DND-41 (cell line): Measurements from ENCODE around the gene SPACA4.

ENCODE experiments used
- CTCF ChIP-seq: IDR thresholded peaks from 2 replicates; pipeline ENCODE4 v1.5.1; 2012; ENCODE audit warnings: borderline replicate concordance, low read length, moderate library complexity, mild to moderate bottlenecking; ENCODE audit not compliant: poor library complexity, severe bottlenecking; ENCODE audit errors: extremely low read depth
- EZH2 ChIP-seq: IDR thresholded peaks from 3 replicates; pipeline ENCODE4 v1.6.1; 2012; ENCODE audit warnings: borderline replicate concordance, low read depth, mild to moderate bottlenecking, moderate library complexity, low read length, inconsistent platforms; ENCODE audit not compliant: severe bottlenecking

GRCh38 chr19:48595171-48595570 is 11.4 kb upstream of the SPACA4 start:
- no peak for TF ChIP-seq EZH2
- TF ChIP-seq CTCF, result no peak
